Trophoblast cell (in vitro differentiated cells and primary cell): ENCODE data around the gene ESRP2.

Source experiments
- DNase-seq, 2 donors: peaks; one replicate each; pipeline ENCODE4 v3.0.0-alpha.2; 2016
- H2AFZ ChIP-seq: 2 replicates; pipeline ENCODE4 v1.6.1; 2013; ENCODE audit warnings: low read length, moderate library complexity, mild to moderate bottlenecking; ENCODE audit not compliant: insufficient read depth, poor library complexity
- H2AK5ac ChIP-seq: 2 replicates; pipeline ENCODE4 v1.6.1; 2013; ENCODE audit warnings: mild to moderate bottlenecking, low read length
- H2BK120ac ChIP-seq: 2 replicates; pipeline ENCODE4 v1.6.1; 2013; ENCODE audit warnings: low read length, mild to moderate bottlenecking, moderate library complexity; ENCODE audit not compliant: insufficient read depth, poor library complexity
- H2BK12ac ChIP-seq: 2 replicates; pipeline ENCODE4 v1.6.1; 2013; ENCODE audit warnings: mild to moderate bottlenecking, low read length, moderate library complexity
- H2BK5ac ChIP-seq: 2 replicates; pipeline ENCODE4 v1.6.1; 2013; ENCODE audit warnings: low read length, low read depth, moderate library complexity, mild to moderate bottlenecking; ENCODE audit not compliant: poor library complexity
- H3K14ac ChIP-seq: 2 replicates; pipeline ENCODE4 v1.6.1; 2013; ENCODE audit warnings: mild to moderate bottlenecking, low read length
- H3K18ac ChIP-seq: 2 replicates; pipeline ENCODE4 v1.6.1; 2013; ENCODE audit warnings: mild to moderate bottlenecking, low read length
- H3K23ac ChIP-seq: 2 replicates; pipeline ENCODE4 v1.6.1; 2013; ENCODE audit warnings: low read length
- H3K27ac ChIP-seq: 2 replicates; pipeline ENCODE4 v1.5.1; 2013; ENCODE audit warnings: low read depth, mild to moderate bottlenecking, inconsistent platforms, low read length, moderate library complexity
- H3K27me3 ChIP-seq: 2 replicates; pipeline ENCODE4 v1.6.1; 2013; ENCODE audit warnings: inconsistent platforms, mild to moderate bottlenecking, low read length, moderate library complexity; ENCODE audit not compliant: insufficient read depth
- H3K36me3 ChIP-seq, 2 experiments: 1 replicate in 1 of 2; 2 replicates in 1 of 2; pipeline ENCODE4 v1.6.1; 2013; ENCODE audit warnings: low read length in 2 of 2, mild to moderate bottlenecking in 2 of 2, moderate library complexity in 1 of 2; ENCODE audit not compliant: insufficient read depth in 2 of 2, control insufficient read depth in 1 of 2
- H3K4ac ChIP-seq: 2 replicates; pipeline ENCODE4 v1.6.1; 2013; ENCODE audit warnings: low read depth, mild to moderate bottlenecking, low read length, moderate library complexity
- H3K4me1 ChIP-seq, 2 experiments: 1 replicate in 1 of 2; 2 replicates in 1 of 2; pipeline ENCODE4 v1.6.1; 2013; ENCODE audit warnings: low read length in 2 of 2, mild to moderate bottlenecking in 2 of 2, moderate library complexity in 1 of 2; ENCODE audit not compliant: insufficient read depth in 2 of 2, control insufficient read depth in 1 of 2
- H3K4me2 ChIP-seq: 2 replicates; pipeline ENCODE4 v1.6.1; 2013; ENCODE audit warnings: inconsistent platforms, mild to moderate bottlenecking, low read length, moderate library complexity
- H3K4me3 ChIP-seq: 2 replicates; pipeline ENCODE4 v1.5.1; 2013; ENCODE audit warnings: mild to moderate bottlenecking, low read depth, low read length, inconsistent platforms
- H3K79me1 ChIP-seq: one replicate; pipeline ENCODE4 v1.6.1; 2013; ENCODE audit warnings: low read length
- H3K79me2 ChIP-seq: 2 replicates; pipeline ENCODE4 v1.6.1; 2013; ENCODE audit warnings: low read length, mild to moderate bottlenecking; ENCODE audit not compliant: control insufficient read depth, insufficient read depth, poor library complexity
- H3K9ac ChIP-seq: 2 replicates; pipeline ENCODE4 v1.6.1; 2013; ENCODE audit warnings: mild to moderate bottlenecking, low read length
- H3K9me3 ChIP-seq: 2 replicates; pipeline ENCODE4 v1.6.1; 2013; ENCODE audit warnings: low read depth, mild to moderate bottlenecking, control low read depth, inconsistent platforms, low read length; ENCODE audit not compliant: insufficient read depth
- H4K12ac ChIP-seq: 2 replicates; pipeline ENCODE4 v1.6.1; 2013; ENCODE audit warnings: low read depth, mild to moderate bottlenecking, low read length, moderate library complexity
- H4K8ac ChIP-seq: 2 replicates; pipeline ENCODE4 v1.6.1; 2013; ENCODE audit warnings: low read depth, mild to moderate bottlenecking, low read length, moderate library complexity
- H4K91ac ChIP-seq: one replicate; pipeline ENCODE4 v1.6.1; 2013; ENCODE audit warnings: low read depth, mild to moderate bottlenecking, low read length, moderate library complexity
- WGBS: extraction: QIAGEN DNeasy Blood & Tissue Kit; methylation state at CpG from one replicate; pipeline ENCODE4 v1.1.7; 2013; ENCODE audit warnings: missing lambda C conversion rate; ENCODE audit not compliant: insufficient read length, insufficient coverage; ENCODE audit errors: extremely low coverage; 5-methylcytosine and 5-hydroxymethylcytosine counted together

Gene ESRP2

GRCh38 chr16:68283346-68283745 lies 47.4 kb upstream of the ESRP2 start:
- Histone ChIP-seq H2BK12ac (no peak overlapping the region), H2AFZ (no peak overlapping the region), H2BK120ac (no peak overlapping the region), H4K8ac (no peak overlapping the region), H3K18ac (no peak overlapping the region), H4K12ac (no peak overlapping the region), H3K9ac (no peak overlapping the region), H3K23ac (no peak overlapping the region), H3K4me1 (peaks cover 12 to 13% of the 10 kb centered on the region in 2 experiments), H3K4ac (no peak overlapping the region), H4K91ac (no peak overlapping the region), H3K79me1 (no peaks in the 10 kb centered on the region), H3K36me3 (peaks cover 12 to 46% of the 10 kb centered on the region in 2 experiments), H3K4me3 (peak overlapping the region; percentile 51), H3K9me3 (peaks cover 2% of the 10 kb centered on the region), H3K27ac (no peak overlapping the region), H3K79me2 (no peaks in the 10 kb centered on the region), H3K14ac (no peak overlapping the region), H2AK5ac (no peak overlapping the region), H3K27me3 (no peaks in the 10 kb centered on the region), H3K4me2 (no peak overlapping the region), H2BK5ac (no peak overlapping the region)
- no CpG with 5 or more reads among the region's 5 CpGs for WGBS
- DNase-seq = no peak

- no peak overlapping the region for H2BK5ac ChIP-seq
- H3K79me1 ChIP-seq = no peaks in the 10 kb centered on the region
- H3K79me2 ChIP-seq = no peaks in the 10 kb centered on the region
- no peak overlapping the region for H4K91ac ChIP-seq
- H3K23ac ChIP-seq = no peak overlapping the region
- H3K27me3 ChIP-seq = no peaks in the 10 kb centered on the region
- no peak for DNase-seq
- peaks cover 6 to 8% of the 10 kb centered on the region in 2 experiments for H3K4me1 ChIP-seq
- H3K4me2 ChIP-seq = no peak overlapping the region
- no peak overlapping the region for H3K9ac ChIP-seq
- no peak overlapping the region for H2BK12ac ChIP-seq
- WGBS = no CpG with 5 or more reads among the region's 4 CpGs
- H3K27ac ChIP-seq = no peak overlapping the region
- H3K9me3 ChIP-seq = peaks cover 2% of the 10 kb centered on the region
- no peak overlapping the region for H3K14ac ChIP-seq
- H4K12ac ChIP-seq = no peak overlapping the region
- no peak overlapping the region for H2BK120ac ChIP-seq
- H2AFZ ChIP-seq = no peak overlapping the region
- no peak overlapping the region for H3K4ac ChIP-seq
- no peak overlapping the region for H3K4me3 ChIP-seq
- H3K18ac ChIP-seq = no peak overlapping the region
- peaks cover 4 to 36% of the 10 kb centered on the region in 2 experiments for H3K36me3 ChIP-seq
- no peak overlapping the region for H4K8ac ChIP-seq
- no peak overlapping the region for H2AK5ac ChIP-seq
These were observed 46.1 kb upstream of the ESRP2 start for GRCh38 chr16:68282064-68282452.

GRCh38 chr16:68281368-68282063 lies 45.6 kb upstream of the ESRP2 start:
- peaks cover 4 to 34% of the 10 kb centered on the region in 2 experiments for H3K36me3 ChIP-seq
- H2AFZ ChIP-seq = no peak overlapping the region
- no CpG with 5 or more reads among the region's 4 CpGs for WGBS
- H3K4me3 ChIP-seq = no peak overlapping the region
- H3K9ac ChIP-seq = no peak overlapping the region
- no peaks in the 10 kb centered on the region for H3K79me1 ChIP-seq
- H3K9me3 ChIP-seq = peaks cover 2% of the 10 kb centered on the region
- H4K12ac ChIP-seq = no peak overlapping the region
- DNase-seq = no peak
- H3K14ac ChIP-seq = no peak overlapping the region
- H3K27ac ChIP-seq = no peak overlapping the region
- H3K27me3 ChIP-seq = no peaks in the 10 kb centered on the region
- H3K4me2 ChIP-seq = no peak overlapping the region
- H3K79me2 ChIP-seq = no peaks in the 10 kb centered on the region
- H4K91ac ChIP-seq = no peak overlapping the region
- no peak overlapping the region for H2BK5ac ChIP-seq
- H3K4me1 ChIP-seq = peaks cover 6 to 8% of the 10 kb centered on the region in 2 experiments
- peak overlapping the region; percentile 51 for H2AK5ac ChIP-seq
- no peak overlapping the region for H4K8ac ChIP-seq
- H3K18ac ChIP-seq = no peak overlapping the region
- H3K23ac ChIP-seq = no peak overlapping the region
- no peak overlapping the region for H3K4ac ChIP-seq
- no peak overlapping the region for H2BK120ac ChIP-seq
- H2BK12ac ChIP-seq = no peak overlapping the region

GRCh38 chr16:68279726-68280558 lies 44.0 kb upstream of the ESRP2 start:
- Histone ChIP-seq H2BK120ac (peak overlapping the region; percentile 11), H2AK5ac (no peak overlapping the region), H3K79me1 (no peaks in the 10 kb centered on the region), H3K27ac (no peak overlapping the region), H3K23ac (no peak overlapping the region), H2BK12ac (no peak overlapping the region), H4K91ac (peak overlapping the region; percentile 8), H4K8ac (peak overlapping the region; percentile 17), H3K18ac (no peak overlapping the region), H3K27me3 (no peaks in the 10 kb centered on the region), H4K12ac (no peak overlapping the region), H3K4me2 (no peak overlapping the region), H3K9me3 (peaks cover 2% of the 10 kb centered on the region), H3K4me3 (no peak overlapping the region), H3K36me3 (peaks cover 6 to 28% of the 10 kb centered on the region in 2 experiments), H3K4me1 (peaks cover 6 to 8% of the 10 kb centered on the region in 2 experiments), H3K9ac (no peak overlapping the region), H3K14ac (no peak overlapping the region), H2BK5ac (peak overlapping the region; percentile 12), H2AFZ (no peak overlapping the region), H3K4ac (no peak overlapping the region), H3K79me2 (no peaks in the 10 kb centered on the region)
- no CpG with 5 or more reads among the region's 13 CpGs for whole genome bisulfite sequencing
- DNase-seq = peak; percentile 71 to 90
